Gastroesophageal sphincter (tissue), 3 donors: ENCODE data around the gene EIF3B.

Experiments
- CTCF ChIP-seq, 4 experiments: fragments of 200-600 bp in 2 of 4; fragments of 450-650 bp in 2 of 4; sonication (generic) in 1 of 4; IDR thresholded peaks; one replicate each; pipeline ENCODE4 v1.5.1; 2017 to 2019; ENCODE audit warnings: antibody characterized with exemption in 4 of 4, mild to moderate bottlenecking in 2 of 4, moderate library complexity in 2 of 4
- POLR2A ChIP-seq, 2 donors: fragments of 450-650 bp; IDR thresholded peaks; one replicate each; pipeline ENCODE4 v1.6.1; 2017; ENCODE audit warnings: antibody characterized with exemption in 2 of 2, mild to moderate bottlenecking in 2 of 2, moderate library complexity in 1 of 2
- POLR2AphosphoS5 ChIP-seq: sonication (generic); formaldehyde crosslinking; IDR thresholded peaks from one replicate; pipeline ENCODE4 v1.6.1; 2017; ENCODE audit warnings: antibody characterized with exemption

GRCh38 chr7:2325162-2325561, 29.5 kb upstream of the EIF3B start:
- no peak for TF ChIP-seq CTCF (IDR thresholded peaks at IDR 0.05)
- no peak for TF ChIP-seq POLR2A (IDR thresholded peaks at IDR 0.05)
- no peak for TF ChIP-seq POLR2AphosphoS5
